ENCODE data around the gene UBC.

Gene UBC

DNA sequence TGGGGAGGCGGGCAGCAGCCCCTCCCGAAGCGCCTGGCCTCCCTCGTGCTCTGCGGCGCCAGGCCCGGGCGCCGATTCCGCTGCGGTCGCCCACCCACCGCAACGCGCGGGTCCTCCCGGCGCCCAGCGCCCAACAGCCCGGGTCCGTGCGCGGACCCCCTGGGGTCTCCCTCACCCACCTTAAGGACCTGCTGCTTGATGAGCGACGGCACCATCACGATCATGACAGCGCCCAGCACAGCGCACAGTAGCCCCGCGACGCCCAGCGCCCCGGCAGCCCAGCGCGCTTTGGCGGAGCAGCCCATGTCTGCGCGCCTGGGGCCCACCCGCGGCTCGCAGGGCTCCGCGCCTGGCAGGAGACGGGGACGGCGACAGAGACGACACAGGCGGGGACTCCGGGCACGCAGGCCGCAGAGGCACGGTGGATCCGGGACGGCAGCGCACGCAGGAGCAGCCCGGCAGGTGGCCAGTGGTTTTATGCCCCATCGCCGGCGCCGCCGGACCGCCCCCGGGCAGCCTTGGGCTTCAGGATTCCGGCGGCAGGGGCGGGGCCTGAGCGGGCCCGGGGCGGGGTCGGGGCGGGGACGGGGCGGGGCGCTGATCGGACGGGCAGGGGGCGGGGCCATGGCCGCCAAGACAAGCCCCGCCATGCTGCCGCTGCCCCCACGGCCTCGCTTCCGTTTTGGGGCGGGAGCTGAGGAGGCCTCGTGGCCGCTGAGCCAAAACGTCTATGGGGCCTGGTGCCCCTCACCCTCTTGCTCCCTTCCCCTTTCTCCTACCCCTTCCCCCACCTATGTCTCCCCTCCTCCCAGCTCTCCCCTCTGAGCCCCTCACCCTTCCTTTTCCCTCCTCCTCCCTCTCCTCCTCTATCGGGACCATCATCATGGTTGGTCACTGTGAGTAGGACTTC lies 50.8 kb downstream of the UBC start, which contains the start of gene SCARB1:
SCARB1 (minus strand) TSS at position 449 of the 910 bp plus-strand sequence; CDS start at position 305, 144 bp downstream.
- peak; percentile 76 for DNase-seq

DNA sequence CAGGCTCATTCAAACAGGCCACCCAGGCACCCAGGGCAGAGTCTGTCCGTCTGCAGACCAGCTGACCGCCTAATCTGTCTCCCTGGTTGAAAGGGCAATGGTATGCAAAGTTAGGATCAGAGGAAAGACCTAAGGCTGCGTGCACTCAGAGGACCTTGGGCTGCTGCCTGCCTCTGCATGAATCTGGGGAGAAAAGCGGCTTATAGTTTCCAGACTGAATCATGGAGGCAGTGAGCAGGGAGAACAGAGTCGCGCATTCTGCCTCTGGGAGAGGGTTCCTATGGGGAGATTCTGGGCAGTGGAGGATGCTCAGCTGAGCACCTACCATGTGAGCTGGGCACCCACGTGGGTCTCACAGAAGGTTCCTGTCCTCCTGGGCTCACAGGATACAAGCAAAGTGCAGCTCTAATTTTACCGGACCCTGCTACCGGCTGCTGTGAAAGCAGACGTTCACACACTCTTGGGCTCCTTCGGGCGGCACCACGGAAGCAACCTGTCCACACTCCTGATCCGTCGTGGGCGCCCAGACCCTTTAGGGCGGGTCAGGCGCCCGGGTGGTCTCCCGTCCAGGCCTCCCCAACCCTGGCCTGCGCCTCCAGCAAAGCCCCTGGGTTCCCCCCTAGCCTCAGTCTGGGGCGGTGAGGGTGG lies 51.6 kb downstream of the UBC start:
- DNase-seq: no peak

DNA sequence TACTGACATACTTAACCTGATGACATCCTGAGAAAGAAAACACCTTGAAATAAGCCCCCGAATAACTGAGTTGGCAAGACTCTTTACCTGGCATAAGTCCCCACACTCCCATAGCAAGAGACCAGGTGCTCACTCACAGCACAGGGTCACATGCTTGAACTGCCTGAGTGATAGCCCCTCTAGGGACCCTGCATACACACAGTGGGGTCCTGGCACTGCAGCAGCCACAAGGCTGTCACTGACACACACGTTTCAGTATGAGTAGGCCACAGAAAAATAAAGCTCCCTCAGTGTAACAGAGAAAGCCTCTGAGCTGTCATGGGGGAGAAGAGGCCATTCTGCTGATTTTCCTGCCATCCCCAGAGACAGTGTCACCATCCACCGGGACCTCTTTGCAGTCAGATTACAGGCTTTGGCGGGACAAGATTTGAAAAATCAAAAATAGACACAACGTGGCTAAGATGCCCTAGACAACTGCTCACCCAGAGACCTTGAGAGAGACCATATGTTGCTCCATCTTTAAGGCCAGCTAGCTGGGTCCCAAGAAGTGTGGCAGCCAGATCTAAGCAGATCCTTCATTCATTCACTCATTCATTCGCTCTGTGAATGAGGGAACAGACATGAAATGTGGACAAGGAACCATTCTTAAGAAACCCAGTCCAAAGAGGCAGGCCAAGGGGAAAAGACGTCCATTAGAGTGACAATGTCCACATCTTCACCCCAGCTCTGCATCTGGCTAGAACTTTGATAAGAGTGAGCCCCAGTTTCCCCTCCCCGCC lies 52.4 kb downstream of the UBC start:
- no peak for DNase-seq
